HL-60/S4 (cell line): ENCODE data around the gene SORCS3.

Source experiments
- in situ Hi-C: fragments of 300-500 bp; cut with MboI; formaldehyde crosslinking; loops from 2 replicates; pipeline ENCODE4 v1.14.3; 2022; ENCODE audit warnings: low sequenced_read_pairs

The SORCS3 gene

GRCh38 chr10:104981995-104982394, 340.9 kb downstream of the SORCS3 start:
- in situ Hi-C loops: no loop called here

DNA sequence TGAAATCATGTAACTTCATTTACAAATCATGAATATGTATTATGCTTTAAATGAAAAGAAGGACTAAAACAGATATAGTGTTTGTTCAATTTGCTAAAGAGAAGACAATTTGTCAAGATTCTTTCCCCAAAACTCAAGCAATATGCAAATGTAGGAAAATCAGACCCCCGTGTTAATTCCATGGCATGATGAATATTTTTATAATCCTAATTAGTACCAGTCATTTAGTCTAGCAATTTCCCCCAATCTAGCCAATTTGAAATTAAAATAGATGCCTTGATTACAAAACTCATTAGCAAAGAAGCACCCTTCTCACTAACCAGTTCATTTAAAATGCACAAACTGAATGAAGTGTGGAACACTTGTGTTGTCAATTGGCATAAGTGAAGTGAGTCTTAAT, 347.6 kb downstream of the SORCS3 start:
- in situ Hi-C loops: no loop called here

- in situ Hi-C loops: no loop called here
These were observed 348.8 kb downstream of the SORCS3 start for GRCh38 chr10:104989880-104990279.

DNA sequence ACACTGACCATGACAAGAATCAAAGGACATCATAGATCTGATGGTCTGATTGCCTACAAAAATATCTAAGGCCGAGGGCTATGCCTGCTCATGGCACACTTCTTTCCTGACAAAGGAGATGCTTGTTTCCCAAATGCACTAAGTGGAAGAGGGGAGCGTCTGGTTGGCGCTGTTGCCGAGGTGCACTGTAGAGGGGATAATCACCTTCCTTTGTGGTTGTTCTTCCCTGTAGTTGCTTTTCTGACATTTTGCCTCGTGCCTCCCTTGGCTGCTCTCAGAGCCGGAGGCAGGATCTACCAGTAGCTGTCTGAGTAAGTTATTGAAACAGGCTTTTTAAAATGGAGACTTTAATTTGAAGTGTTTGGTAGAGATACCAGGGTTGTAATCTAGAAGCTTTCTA, 352.0 kb downstream of the SORCS3 start:
- in situ Hi-C loops: no loop called here

DNA sequence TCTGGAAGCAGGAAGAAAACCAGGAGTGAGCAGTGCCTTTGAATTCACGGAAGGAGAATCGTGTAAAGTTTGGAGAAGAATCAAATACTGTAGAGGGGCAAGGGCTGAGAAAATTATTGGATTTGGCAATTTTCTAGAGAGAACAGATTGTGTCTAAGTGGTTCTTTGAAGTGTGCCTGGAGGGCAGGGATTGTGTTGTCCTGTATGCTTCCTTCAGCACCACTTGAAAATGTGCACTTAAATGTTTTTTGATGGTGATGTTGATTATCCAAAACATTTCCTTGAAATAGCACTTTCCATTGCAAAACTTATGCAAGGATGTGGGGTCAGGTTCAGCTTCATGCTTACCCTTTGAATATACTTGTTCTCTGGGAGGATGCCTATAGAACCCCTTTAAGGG, 360.2 kb downstream of the SORCS3 start:
- in situ Hi-C loops: no loop called here

DNA sequence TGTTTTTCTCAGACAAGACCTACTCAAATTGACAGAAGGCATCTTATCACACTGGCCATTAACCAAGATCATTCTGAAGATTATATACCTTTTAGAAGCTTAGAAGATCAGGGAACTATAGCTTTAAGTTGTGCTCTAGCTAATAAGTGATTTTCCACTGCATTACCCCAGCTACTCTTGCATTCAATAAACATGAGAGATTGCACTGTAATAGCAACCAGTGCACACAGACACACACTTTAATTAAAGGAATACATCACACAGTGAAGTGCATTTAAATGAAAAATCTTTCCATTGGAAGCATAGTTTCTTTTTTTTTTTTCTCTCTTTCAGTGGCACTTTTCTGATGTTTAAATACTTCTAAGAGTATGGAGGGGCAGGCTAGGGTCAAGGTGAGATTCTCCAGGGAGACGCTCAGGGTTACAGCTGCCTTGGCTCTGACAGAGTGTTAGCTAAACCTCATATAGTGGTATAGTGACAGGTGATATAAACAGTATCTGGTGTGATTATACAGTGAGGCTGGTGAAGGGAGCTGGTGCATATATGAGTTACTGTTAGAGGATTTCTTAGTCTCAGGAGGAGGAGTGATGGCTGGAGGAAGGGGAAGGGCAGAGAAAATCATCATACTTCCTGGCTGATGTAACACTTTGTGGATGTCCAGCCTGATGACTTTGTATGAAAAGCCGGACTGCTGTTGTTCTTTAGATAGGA, 369.5 kb downstream of the SORCS3 start:
- in situ Hi-C loops: no loop called here

DNA sequence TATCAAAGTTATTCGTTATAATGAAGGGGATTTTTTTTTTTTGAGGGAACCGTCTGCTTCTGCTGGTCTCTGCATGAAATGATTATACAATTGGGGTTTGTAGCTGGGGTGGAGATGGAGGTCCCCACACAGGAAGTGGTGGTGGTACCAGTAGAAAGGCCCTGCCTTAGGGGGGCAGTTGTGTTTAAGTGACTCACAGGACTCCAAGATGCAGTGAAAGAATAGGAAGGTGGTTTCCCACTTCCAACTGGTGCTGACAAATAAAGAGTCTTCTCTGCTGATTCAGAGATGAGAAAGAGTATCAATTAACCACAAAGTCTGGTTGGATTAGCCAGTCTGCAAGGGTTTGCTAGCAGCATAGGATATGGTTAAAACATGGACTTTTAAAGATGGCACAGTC, 376.0 kb downstream of the SORCS3 start:
- in situ Hi-C loops: no loop called here

DNA sequence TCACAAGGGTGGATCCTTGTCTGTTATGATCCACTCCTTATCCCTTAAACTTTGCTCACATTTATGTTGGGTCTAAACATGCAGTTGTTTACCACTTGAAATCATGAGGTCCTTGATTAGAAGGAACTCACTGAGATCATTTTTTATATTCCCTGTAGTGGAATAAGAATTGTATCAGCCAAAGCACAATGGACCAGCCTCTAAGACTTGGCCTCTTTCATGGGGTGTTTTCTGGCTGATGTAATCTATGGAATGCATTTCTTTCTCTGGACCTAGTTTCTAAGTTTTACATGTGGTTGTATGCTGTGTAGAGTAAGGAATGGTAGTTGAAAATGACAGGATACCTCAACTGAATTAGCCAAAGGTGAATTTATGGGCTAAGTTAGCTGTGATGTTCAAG, 376.6 kb downstream of the SORCS3 start:
- in situ Hi-C loops: no loop called here

GRCh38 chr10:105023211-105024111, 382.4 kb downstream of the SORCS3 start:
- in situ Hi-C loops: no loop called here

GRCh38 chr10:105024184-105024583, 383.1 kb downstream of the SORCS3 start:
- in situ Hi-C loops: no loop called here

GRCh38 chr10:105025092-105025491, 384.0 kb downstream of the SORCS3 start:
- in situ Hi-C loops: no loop called here

- in situ Hi-C loops: no loop called here
These were observed 385.5 kb downstream of the SORCS3 start for GRCh38 chr10:105026566-105026965.

DNA sequence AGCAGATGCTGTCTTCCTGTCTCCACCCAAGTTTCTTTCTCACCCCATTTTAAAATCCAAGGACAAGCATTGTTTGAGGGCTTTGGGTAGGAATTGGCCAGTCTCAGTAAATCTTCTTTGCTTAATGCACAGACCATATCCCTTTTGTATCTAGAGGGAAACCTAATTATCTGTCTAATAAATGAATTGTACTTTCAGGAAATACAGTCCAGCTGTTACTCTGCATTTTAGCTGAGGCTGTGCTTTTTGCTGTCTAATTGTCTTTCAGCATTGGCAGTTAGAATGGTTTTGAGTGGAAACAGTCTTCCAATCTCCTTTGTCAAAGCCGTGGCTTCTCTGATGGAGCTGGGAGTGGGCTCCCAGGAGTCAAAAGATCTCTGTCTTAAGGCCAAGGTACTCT, 388.2 kb downstream of the SORCS3 start:
- in situ Hi-C loops: no loop called here

- in situ Hi-C loops: no loop called here
These were observed 395.9 kb downstream of the SORCS3 start for GRCh38 chr10:105037022-105037421.

DNA sequence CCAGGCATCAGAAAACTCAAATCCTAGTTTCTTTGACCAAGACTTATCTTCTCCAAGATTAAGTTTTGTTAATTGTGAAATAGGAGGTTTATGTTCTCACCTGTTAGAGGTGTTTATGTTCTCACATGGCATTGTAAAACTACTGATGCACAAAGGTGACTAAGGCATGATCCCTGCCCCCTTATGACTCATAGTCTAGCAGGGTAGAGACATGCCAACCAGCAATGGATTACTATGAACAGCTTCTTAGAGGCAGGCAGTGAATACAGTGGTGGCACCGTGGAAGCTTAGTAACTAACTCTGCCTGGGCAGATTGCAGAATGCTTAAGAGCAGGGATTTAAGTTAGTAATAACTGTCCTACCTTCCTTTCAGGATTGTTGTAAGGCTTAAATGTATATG, 400.9 kb downstream of the SORCS3 start:
- in situ Hi-C loops: no loop called here

- in situ Hi-C loops: no loop called here
These were observed 401.9 kb downstream of the SORCS3 start for GRCh38 chr10:105042906-105043552.

GRCh38 chr10:105044902-105045301, 403.8 kb downstream of the SORCS3 start:
- in situ Hi-C loops: no loop called here

- in situ Hi-C loops: no loop called here
These were observed 415.3 kb downstream of the SORCS3 start for GRCh38 chr10:105056413-105056812.

GRCh38 chr10:105062951-105063350, 421.9 kb downstream of the SORCS3 start:
- in situ Hi-C loops: no loop called here

- in situ Hi-C loops: no loop called here
These were observed 422.7 kb downstream of the SORCS3 start for GRCh38 chr10:105063796-105064195.

DNA sequence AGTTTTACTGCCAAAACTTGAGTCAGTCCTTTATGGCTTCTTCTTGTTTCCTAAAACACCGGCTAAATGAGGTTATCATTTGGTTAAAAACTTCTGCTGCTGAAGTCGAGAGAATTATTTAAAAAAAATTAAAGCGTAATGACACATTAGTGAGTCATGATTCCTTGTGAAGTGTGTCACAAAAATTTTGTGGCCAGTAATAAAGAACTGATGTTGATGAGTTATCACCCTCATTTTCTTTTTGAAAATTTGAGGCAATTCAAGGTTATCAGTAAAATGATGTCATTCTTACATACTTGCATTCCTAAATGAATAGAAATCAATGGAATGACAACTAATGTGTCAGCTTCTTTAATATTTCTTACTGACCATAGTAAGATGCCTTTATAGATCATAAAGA, 427.4 kb downstream of the SORCS3 start:
- in situ Hi-C loops: no loop called here

- in situ Hi-C loops: no loop called here
These were observed 429.2 kb downstream of the SORCS3 start for GRCh38 chr10:105070249-105070648.
